Adrenal gland (tissue), 12 donors: ENCODE data around the gene TMIGD3. TPM values are rescaled to one million over a fixed set of nuclear protein-coding genes. Genes with fewer than 3 reads are reported as not detected.
A peak's percentile ranks its signal among the peaks of the same experiment; 100 is the strongest.

Source experiments
- DNase-seq, 7 donors: peaks; one replicate each; pipeline ENCODE4 v3.0.0-alpha.2; 2019 to 2020
- H3K27ac ChIP-seq, 5 donors: fragments of 200-600 bp; sonication (generic) in 4 of 5; 1 replicate in 3 of 5; 2 replicates in 2 of 5; pipeline versions ENCODE4 v1.5.1 to v1.8.0; 2016 to 2020; ENCODE audit warnings: mild to moderate bottlenecking in 1 of 5
- H3K27me3 ChIP-seq: fragments of 200-600 bp; 2 replicates; pipeline ENCODE4 v1.8.0; 2021
- H3K36me3 ChIP-seq, 2 donors: fragments of 200-600 bp; replicated peaks in 1 of 2; 1 replicate in 1 of 2; 2 replicates in 1 of 2; pipeline versions ENCODE4 v1.5.1 to v1.8.0; 2018 to 2022
- H3K4me1 ChIP-seq, 2 donors: fragments of 200-600 bp; replicated peaks in 1 of 2; 1 replicate in 1 of 2; 2 replicates in 1 of 2; pipeline versions ENCODE4 v1.5.1 to v1.8.0; 2018 to 2021
- H3K4me3 ChIP-seq, 4 donors: fragments of 200-600 bp; sonication (generic) in 3 of 4; one replicate each; pipeline ENCODE4 v1.5.1; 2016 to 2018
- H3K9me3 ChIP-seq, 3 donors: fragments of 200-600 bp; sonication (generic) in 1 of 3; replicated peaks in 1 of 3; 1 replicate in 2 of 3; 2 replicates in 1 of 3; pipeline versions ENCODE4 v1.5.1 to v1.8.0; 2016 to 2021
- CTCF ChIP-seq, 6 experiments: fragments of 450-650 bp in 4 of 6; fragments of 200-600 bp in 2 of 6; sonication (generic) in 1 of 6; IDR thresholded peaks; 1 replicate in 5 of 6; 2 replicates in 1 of 6; pipeline versions ENCODE4 v1.5.1 to v1.8.0; 2016 to 2021; ENCODE audit warnings: antibody characterized with exemption in 6 of 6, mild to moderate bottlenecking in 2 of 6, moderate library complexity in 1 of 6
- POLR2A ChIP-seq, 2 donors: fragments of 450-650 bp; IDR thresholded peaks; one replicate each; pipeline ENCODE4 v1.6.1; 2017; ENCODE audit warnings: antibody characterized with exemption in 2 of 2, mild to moderate bottlenecking in 2 of 2, moderate library complexity in 1 of 2
- WGBS, 4 donors: extraction: QIAGEN DNeasy Blood & Tissue Kit in 2 of 4; methylation state at CpG; one replicate each; pipeline versions ENCODE4 v1.1.5 to v1.1.7; 2013 to 2017; 5-methylcytosine and 5-hydroxymethylcytosine counted together
- intact Hi-C, 2 donors: fragments of 100-400 bp; cut with DNase I; formaldehyde crosslinking; loops; one replicate each; pipeline versions ENCODE4 v1.14.1 to v1.15.0; 2022 to 2023
- polyA plus RNA-seq, 3 donors: library from polyadenylated mRNA; stranded (reverse); fragments of 200-250 nt in 2 of 3; fragments of 350-450 nt in 1 of 3; fragmentation: Illumina TruSeq in 1 of 3; extraction: RNeasy Lipid Tissue Mini Kit (QIAGEN cat#74804) in 1 of 3; gene quantifications; one replicate each; pipeline ENCODE4 v1.2.3, GENCODE V29; 2013 to 2014
- total RNA-seq, 9 donors: library from RNA; depleted of rRNA in 4 of 9; stranded (reverse); fragments of >200 nt in 4 of 9; fragments of 120-200 nt in 1 of 9; fragmentation: NEBNext Ultra II Directional in 1 of 9; extraction: Animal tissue kit (Norgen Biotek cat#: 25700) in 1 of 9; gene quantifications; one replicate each; pipeline versions ENCODE4 v1.1.0 to v1.2.4, GENCODE V29; 2013 to 2023
- donor health status: healthy with polysubstance abuse.
- donor health status: Bipolar disorder and iron deficiency.
- donor health status: DM: yes; HTN: yes; CAD: no.
- donor health status: DM: no; HTN: no; CAD: no.
- donor health status: DM: no; HTN: no; CAD: no.
- donor health status: DM: yes; HTN: yes; CAD: no.

The TMIGD3 gene
- total and polyA plus RNA-seq, 12 donors: 2.4 to 53.8 (median 24.8) TPM

- peaks cover 3 to 8% of the 10 kb centered on the region in 2 donors for H3K4me1 ChIP-seq
- peak overlapping the region in 1 of 5 donors; percentile 51 for H3K27ac ChIP-seq
- H3K4me3 ChIP-seq: no peak overlapping the region
- H3K9me3 ChIP-seq: no peaks in the 10 kb centered on the region
- DNase-seq: no peak
- 76 to 95% (median 88%) methylated on average over 5 of the region's 5 CpGs for WGBS, 4 donors
- intact Hi-C loops: no loop called here
- no peaks in the 10 kb centered on the region for H3K27me3 ChIP-seq
- no peak for TF ChIP-seq POLR2A (IDR thresholded peaks at IDR 0.05)
- TF ChIP-seq CTCF (IDR thresholded peaks at IDR 0.05): no peak
- peaks cover 0 to 3% of the 10 kb centered on the region in 2 donors for H3K36me3 ChIP-seq
Measured at GRCh38 chr1:111470596-111470995, 32.8 kb downstream of the TMIGD3 start.

DNA sequence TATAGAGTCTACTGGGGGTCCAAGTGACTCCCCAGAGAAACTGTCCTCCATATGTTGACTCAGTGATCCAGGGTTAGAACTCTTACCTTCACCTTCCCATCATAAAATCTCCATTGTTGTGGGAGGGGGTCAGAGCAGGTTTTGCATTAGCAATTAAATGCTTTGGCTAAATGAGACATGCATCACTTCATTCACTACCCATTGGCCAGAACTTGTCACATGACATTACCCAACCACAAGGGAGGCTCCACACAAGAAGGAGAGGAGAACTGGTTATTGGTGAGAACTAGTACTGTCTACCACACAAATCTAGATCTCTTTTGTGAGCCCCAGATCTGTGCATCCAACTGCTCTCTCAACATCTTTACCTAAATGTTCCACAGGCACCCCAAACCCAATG, 33.9 kb downstream of the TMIGD3 start:
- no peak for DNase-seq
- H3K27me3 ChIP-seq: no peaks in the 10 kb centered on the region
- peaks cover 0 to 3% of the 10 kb centered on the region in 2 donors for H3K36me3 ChIP-seq
- H3K4me1 ChIP-seq: peaks cover 3 to 8% of the 10 kb centered on the region in 2 donors
- no peak overlapping the region for H3K27ac ChIP-seq
- no peak overlapping the region for H3K4me3 ChIP-seq
- intact Hi-C loops: no loop called here
- TF ChIP-seq POLR2A (IDR thresholded peaks at IDR 0.05): no peak
- TF ChIP-seq CTCF (IDR thresholded peaks at IDR 0.05): no peak
- no peaks in the 10 kb centered on the region for H3K9me3 ChIP-seq

DNA sequence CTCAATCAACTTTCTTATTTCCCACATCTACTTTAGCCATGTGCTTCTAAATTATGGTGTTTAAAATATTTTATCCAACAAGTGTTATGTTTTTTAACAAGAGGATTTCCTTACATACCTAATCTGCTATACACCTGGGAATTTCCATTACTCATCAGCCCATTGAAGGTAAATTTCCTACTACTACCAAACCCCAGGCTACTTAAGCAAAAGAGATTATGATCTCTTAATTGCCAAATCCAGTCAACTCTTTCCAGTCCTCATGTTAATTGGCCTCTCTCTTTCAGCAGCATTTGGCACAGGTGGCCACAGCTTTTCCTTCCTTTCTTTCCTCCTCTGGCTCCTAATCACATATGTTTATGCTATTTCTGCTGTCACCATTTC, 34.7 kb downstream of the TMIGD3 start:
- H3K4me1 ChIP-seq: peaks cover 3 to 9% of the 10 kb centered on the region in 2 donors
- H3K36me3 ChIP-seq: peaks cover 0 to 3% of the 10 kb centered on the region in 2 donors
- TF ChIP-seq CTCF (IDR thresholded peaks at IDR 0.05) (no peak), POLR2A (IDR thresholded peaks at IDR 0.05) (no peak)
- H3K4me3 ChIP-seq: no peak overlapping the region
- intact Hi-C loops: no loop called here
- no peaks in the 10 kb centered on the region for H3K9me3 ChIP-seq
- no peak overlapping the region for H3K27ac ChIP-seq
- DNase-seq: no peak
- no peaks in the 10 kb centered on the region for H3K27me3 ChIP-seq

- TF ChIP-seq POLR2A (IDR thresholded peaks at IDR 0.05) (no peak), CTCF (IDR thresholded peaks at IDR 0.05) (no peak)
- DNase-seq: no peak
- H3K27ac ChIP-seq: no peak overlapping the region
Measured at GRCh38 chr1:111467865-111468716, 35.3 kb downstream of the TMIGD3 start.

More at GRCh38 chr1:111467865-111468716, 35.3 kb downstream of the TMIGD3 start:
- Histone ChIP-seq H3K36me3 (peaks cover 0 to 3% of the 10 kb centered on the region in 2 donors), H3K27me3 (no peaks in the 10 kb centered on the region), H3K4me3 (no peak overlapping the region), H3K4me1 (peaks cover 2 to 13% of the 10 kb centered on the region in 2 donors), H3K9me3 (no peaks in the 10 kb centered on the region)
- intact Hi-C loops: no loop called here
- 88 to 95% (median 90%) methylated on average over 2 of the region's 2 CpGs for WGBS, 4 donors
